Neural cell (in vitro differentiated cells): Measurements from ENCODE around the gene EVPL. TPM values are rescaled to one million over a fixed set of nuclear protein-coding genes. Genes with fewer than 3 reads are reported as not detected.
"Not testable (repeated sequence)": the region's sequence is repeated elsewhere in the genome, so short reads cannot be mapped to it uniquely, and the experiment has no call there.

ENCODE experiments used
- H2AFZ ChIP-seq: fragments of 200-600, 300-800 bp; sonication (generic), shearing (Covaris generic); 2 replicates; pipeline ENCODE4 v1.6.0; 2014; ENCODE audit warnings: low read depth, mild to moderate bottlenecking, antibody characterized with exemption, low read length, moderate library complexity
- H3F3A ChIP-seq: fragments of 200-600 bp; shearing (Covaris generic); 2 replicates; pipeline ENCODE4 v1.6.1; 2016; ENCODE audit warnings: mild to moderate bottlenecking, moderate library complexity, mixed read lengths, antibody characterized with exemption, low read length; ENCODE audit not compliant: insufficient read depth, poor library complexity, severe bottlenecking
- H3K27ac ChIP-seq: fragments of 200-600, 300-800 bp; sonication (generic), shearing (Covaris generic); 2 replicates; pipeline ENCODE4 v1.5.1; 2014; ENCODE audit warnings: mild to moderate bottlenecking, low read length, moderate library complexity
- H3K27me3 ChIP-seq: fragments of 300-800, 200-600 bp; sonication (generic), shearing (Covaris generic); 2 replicates; pipeline ENCODE4 v1.6.0; 2014; ENCODE audit warnings: mild to moderate bottlenecking, low read depth, low read length, moderate library complexity; ENCODE audit not compliant: insufficient read depth
- H3K36me3 ChIP-seq: fragments of 300-800, 200-600 bp; sonication (generic), shearing (Covaris generic); 2 replicates; pipeline ENCODE4 v1.5.1; 2014; ENCODE audit warnings: mild to moderate bottlenecking, antibody characterized with exemption, low read length, moderate library complexity; ENCODE audit not compliant: insufficient read depth
- H3K4me2 ChIP-seq: fragments of 300-800, 200-600 bp; sonication (generic), shearing (Covaris generic); 2 replicates; pipeline ENCODE4 v1.6.0; 2014; ENCODE audit warnings: mild to moderate bottlenecking, low read length
- H3K4me3 ChIP-seq: fragments of 300-800, 200-600 bp; sonication (generic), shearing (Covaris generic); 2 replicates; pipeline ENCODE4 v1.5.1; 2014; ENCODE audit warnings: mild to moderate bottlenecking, low read length, moderate library complexity
- H3K79me2 ChIP-seq: fragments of 200-600 bp; shearing (Covaris generic); replicated peaks from 2 replicates; pipeline ENCODE4 v1.6.0; 2014; ENCODE audit warnings: mild to moderate bottlenecking, low read length, moderate library complexity; ENCODE audit not compliant: insufficient read depth
- H3K9ac ChIP-seq: fragments of 300-800, 200-600 bp; sonication (generic), shearing (Covaris generic); 2 replicates; pipeline ENCODE4 v1.6.1; 2016; ENCODE audit warnings: mild to moderate bottlenecking, low read length, mixed read lengths
- H3K9me2 ChIP-seq: fragments of 200-600 bp; shearing (Covaris generic); 2 replicates; pipeline ENCODE4 v1.6.1; 2016; ENCODE audit warnings: mild to moderate bottlenecking, low read length, mixed read lengths; ENCODE audit not compliant: insufficient read depth
- H3K9me3 ChIP-seq: fragments of 200-600, 300-800 bp; sonication (generic), shearing (Covaris generic); 2 replicates; pipeline ENCODE4 v1.6.1; 2016; ENCODE audit warnings: mild to moderate bottlenecking, mixed run types, low read length, moderate library complexity, mixed read lengths
- H4K20me1 ChIP-seq: fragments of 200-600 bp; shearing (Covaris generic); 2 replicates; pipeline ENCODE4 v1.6.1; 2016; ENCODE audit warnings: mild to moderate bottlenecking, mixed run types; ENCODE audit not compliant: insufficient read depth
- CTCF ChIP-seq: fragments of 450-650 bp; IDR thresholded peaks from 2 replicates; pipeline ENCODE4 v1.5.1; 2014; ENCODE audit warnings: antibody characterized with exemption, mild to moderate bottlenecking, moderate library complexity; ENCODE audit not compliant: poor library complexity, severe bottlenecking
- EP300 ChIP-seq: fragments of 450-650 bp; conservative IDR thresholded peaks from 2 replicates; pipeline ENCODE4 v1.6.1; 2014; ENCODE audit warnings: antibody characterized with exemption, mild to moderate bottlenecking, moderate library complexity; ENCODE audit not compliant: poor library complexity, severe bottlenecking
- EZH2 ChIP-seq: fragments of 200-600, 300-800 bp; shearing (Covaris generic), sonication (generic); IDR thresholded peaks from 2 replicates; pipeline ENCODE4 v1.6.1; 2014; ENCODE audit warnings: antibody characterized with exemption, low read length, borderline replicate concordance, mild to moderate bottlenecking; ENCODE audit not compliant: insufficient read depth, poor library complexity, severe bottlenecking
- POLR2AphosphoS5 ChIP-seq: IDR thresholded peaks from 2 replicates; pipeline ENCODE4 v1.6.1; 2012
- RAD21 ChIP-seq: fragments of 450-650 bp; conservative IDR thresholded peaks from 2 replicates; pipeline ENCODE4 v1.6.1; 2014; ENCODE audit warnings: antibody characterized with exemption, mild to moderate bottlenecking, moderate library complexity
- SMC3 ChIP-seq: fragments of 450-650 bp; conservative IDR thresholded peaks from 2 replicates; pipeline ENCODE4 v1.6.1; 2014; ENCODE audit warnings: antibody characterized with exemption, mild to moderate bottlenecking, moderate library complexity; ENCODE audit not compliant: poor library complexity
- polyA plus RNA-seq: library from polyadenylated mRNA; depleted of rRNA; stranded (reverse); fragments of >200 nt; gene quantifications from 2 replicates; pipeline ENCODE4 v1.2.3, GENCODE V29; 2014

The EVPL gene
- polyA plus RNA-seq, 1 donor from 2014 or later: not detected

GRCh38 chr17:76065775-76066174, 38.7 kb upstream of the EVPL start:
- Histone ChIP-seq H3K4me3 (no peak overlapping the region), H3K9me3 (no peaks in the 10 kb centered on the region), H3K9me2 (no peaks in the 10 kb centered on the region), H3K9ac (no peak overlapping the region), H3K27me3 (no peaks in the 10 kb centered on the region), H4K20me1 (no peaks in the 10 kb centered on the region), H3F3A (no peaks in the 10 kb centered on the region), H3K36me3 (peaks cover 7% of the 10 kb centered on the region), H3K4me2 (no peak overlapping the region), H3K79me2 (peaks cover 12% of the 10 kb centered on the region), H2AFZ (no peak overlapping the region), H3K27ac (no peak overlapping the region)
- no peak for TF ChIP-seq SMC3

GRCh38 chr17:76063875-76064546, 36.9 kb upstream of the EVPL start:
- H4K20me1 ChIP-seq: no peaks in the 10 kb centered on the region
- H3K9ac ChIP-seq: no peak overlapping the region
- H3F3A ChIP-seq: no peaks in the 10 kb centered on the region
- H3K4me3 ChIP-seq: no peak overlapping the region
- H3K4me2 ChIP-seq: no peak overlapping the region
- no peaks in the 10 kb centered on the region for H3K79me2 ChIP-seq
- no peak overlapping the region for H2AFZ ChIP-seq
- H3K9me3 ChIP-seq: no peaks in the 10 kb centered on the region
- no peak for TF ChIP-seq CTCF
- TF ChIP-seq RAD21: no peak
- no peak for TF ChIP-seq POLR2AphosphoS5
- TF ChIP-seq EZH2: no peak
- peaks cover 7% of the 10 kb centered on the region for H3K36me3 ChIP-seq
- H3K9me2 ChIP-seq: no peaks in the 10 kb centered on the region
- H3K27ac ChIP-seq: no peak overlapping the region
- H3K27me3 ChIP-seq: no peaks in the 10 kb centered on the region

GRCh38 chr17:76058264-76058663, 31.2 kb upstream of the EVPL start:
- not testable (repeated sequence) for H2AFZ ChIP-seq, H3K4me3 ChIP-seq, H3K79me2 ChIP-seq, H3K27me3 ChIP-seq, H3K9me2 ChIP-seq, H3K4me2 ChIP-seq, H4K20me1 ChIP-seq, H3F3A ChIP-seq, H3K27ac ChIP-seq, H3K36me3 ChIP-seq, H3K9ac ChIP-seq, H3K9me3 ChIP-seq

- Histone ChIP-seq H3K9me2 (no peaks in the 10 kb centered on the region), H3K36me3 (no peaks in the 10 kb centered on the region), H3K9ac (no peak overlapping the region), H3K27me3 (no peaks in the 10 kb centered on the region), H3K79me2 (no peaks in the 10 kb centered on the region), H3K9me3 (no peaks in the 10 kb centered on the region), H3F3A (no peaks in the 10 kb centered on the region), H2AFZ (no peak overlapping the region), H4K20me1 (no peaks in the 10 kb centered on the region), H3K4me3 (no peak overlapping the region), H3K27ac (no peak overlapping the region), H3K4me2 (no peak overlapping the region)
- TF ChIP-seq EP300 (no peak), CTCF (no peak), EZH2 (no peak), RAD21 (no peak)
These were observed 29.8 kb upstream of the EVPL start for GRCh38 chr17:76056882-76057281.
